GM18511 (cell line): ENCODE measurements around the gene RPLP2.

Experiments
- ATAC-seq: cut with Tn5 transposase; IDR thresholded peaks from one replicate; pipeline ENCODE4 v1.9.1; 2021; ENCODE audit warnings: mild to moderate bottlenecking, moderate library complexity; ENCODE audit not compliant: unreplicated experiment

RPLP2 gene

DNA sequence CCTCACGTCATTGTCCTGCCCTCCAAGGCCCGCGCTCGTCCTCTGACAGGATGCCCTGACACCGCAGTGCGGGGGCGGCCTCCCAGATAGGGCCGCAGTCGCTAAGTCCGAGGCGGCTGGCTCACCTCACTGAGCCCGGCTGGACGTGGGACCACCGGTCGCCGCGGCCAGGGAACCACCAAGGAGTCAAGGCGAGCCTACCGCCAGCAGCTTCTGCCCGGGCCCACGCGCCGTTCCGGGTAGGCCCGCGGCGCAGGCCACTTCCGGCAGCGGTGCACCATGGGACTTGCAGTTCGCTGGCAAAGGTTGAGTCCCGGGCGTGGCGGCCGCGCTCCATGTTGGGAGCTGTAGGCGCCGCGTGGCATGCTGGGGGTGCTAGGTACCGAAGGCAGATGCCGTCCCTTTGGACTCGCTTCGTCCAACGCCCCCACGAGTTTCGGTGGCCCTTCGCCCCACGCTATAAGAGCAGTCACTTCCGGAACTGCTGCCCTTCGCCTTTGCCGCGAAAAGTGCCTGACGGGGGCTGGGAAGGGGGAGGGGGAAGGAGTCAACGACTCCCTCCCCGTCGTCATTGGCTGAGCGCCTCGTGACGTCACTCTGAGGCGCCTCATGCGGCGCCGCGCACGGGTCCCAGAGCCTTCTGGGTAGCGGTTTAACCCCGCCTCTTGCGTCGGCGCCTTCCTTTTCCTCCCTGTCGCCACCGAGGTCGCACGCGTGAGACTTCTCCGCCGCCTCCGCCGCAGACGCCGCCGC is at the start of gene RPLP2:
Gene RPLP2 (plus strand): TSS at position 681 of the 753 bp plus-strand sequence. CDS start 268 bp downstream, outside the sequence.
- peak; percentile 69 for ATAC-seq

DNA sequence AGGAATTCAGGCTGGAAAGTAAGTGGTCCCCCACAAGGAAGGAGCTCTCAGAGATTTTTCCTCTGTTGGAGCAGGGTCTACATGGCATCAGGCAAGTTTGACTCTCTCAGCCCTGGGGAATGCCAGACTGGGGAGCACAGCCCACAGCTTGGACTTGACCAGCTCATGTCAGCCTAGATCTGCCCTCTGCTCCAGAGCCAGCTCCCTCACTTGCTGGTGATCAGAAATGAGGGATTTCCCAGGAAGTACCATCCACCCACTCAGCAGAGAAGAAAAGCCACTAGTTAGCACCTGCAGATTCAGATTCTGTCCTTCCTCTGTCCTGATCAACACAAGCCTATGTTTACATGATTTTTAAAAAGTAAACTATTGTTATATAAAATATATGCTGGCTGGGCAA is 49.5 kb upstream of the RPLP2 start:
- no peak for ATAC-seq

DNA sequence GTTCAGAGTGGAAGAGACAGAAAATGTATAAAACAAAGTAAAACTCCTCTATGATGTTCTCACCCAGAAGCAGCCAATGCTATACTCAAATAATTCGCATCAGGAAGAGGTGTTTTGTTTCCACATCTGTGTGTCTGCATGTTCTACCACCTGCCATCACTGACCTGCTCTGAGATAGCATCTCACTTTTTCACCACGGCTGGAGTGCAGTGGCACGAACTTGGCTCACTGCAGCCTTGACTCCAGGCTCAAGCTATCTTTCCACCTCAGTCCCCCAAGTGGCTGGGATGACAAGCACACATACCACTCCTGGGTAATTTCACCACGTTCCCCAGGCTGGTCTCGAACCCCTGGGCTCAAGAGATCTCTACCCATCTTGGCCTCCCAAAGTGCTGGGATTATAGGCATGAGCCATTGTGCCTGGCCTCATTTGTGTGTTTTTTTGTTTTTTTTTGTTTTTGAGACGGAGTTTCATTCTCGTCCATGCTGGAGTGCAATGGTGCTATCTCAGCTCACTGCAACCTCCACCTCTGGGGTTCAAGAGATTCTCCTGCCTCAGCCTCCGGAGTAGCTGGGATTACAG is 48.1 kb upstream of the RPLP2 start:
- no peak for ATAC-seq

DNA sequence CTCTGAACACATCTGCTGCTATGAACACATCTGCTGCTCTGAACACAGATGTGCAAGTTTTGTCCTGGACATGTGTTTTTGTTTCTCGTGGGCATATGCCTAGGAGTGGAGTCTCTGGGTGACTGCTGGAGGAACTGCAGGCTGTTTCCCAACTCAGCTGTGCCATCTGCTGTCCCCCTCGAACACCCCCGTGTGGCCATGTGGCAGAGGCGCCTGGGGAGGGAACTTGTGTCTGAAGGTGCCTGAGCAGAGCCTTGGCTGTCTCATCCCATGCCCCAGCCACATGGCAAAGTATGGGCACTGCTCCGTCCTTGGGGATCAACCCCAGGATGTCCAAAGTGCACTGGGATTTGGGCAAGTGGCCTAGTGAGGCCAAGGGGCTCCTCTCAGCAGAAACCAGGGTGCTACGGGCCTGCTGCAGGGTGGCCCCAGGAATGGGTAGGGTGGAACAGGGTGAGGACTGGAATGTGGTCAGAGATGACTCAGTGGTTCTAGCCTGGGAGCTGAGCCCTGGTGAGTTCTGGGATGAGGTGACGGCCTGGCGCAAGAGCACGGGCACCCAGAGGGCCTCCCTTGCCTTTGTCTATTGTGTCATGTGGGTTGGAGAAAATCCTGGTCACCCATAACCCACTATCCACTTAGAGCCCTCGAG is 47.2 kb upstream of the RPLP2 start:
- ATAC-seq, result no peak

DNA sequence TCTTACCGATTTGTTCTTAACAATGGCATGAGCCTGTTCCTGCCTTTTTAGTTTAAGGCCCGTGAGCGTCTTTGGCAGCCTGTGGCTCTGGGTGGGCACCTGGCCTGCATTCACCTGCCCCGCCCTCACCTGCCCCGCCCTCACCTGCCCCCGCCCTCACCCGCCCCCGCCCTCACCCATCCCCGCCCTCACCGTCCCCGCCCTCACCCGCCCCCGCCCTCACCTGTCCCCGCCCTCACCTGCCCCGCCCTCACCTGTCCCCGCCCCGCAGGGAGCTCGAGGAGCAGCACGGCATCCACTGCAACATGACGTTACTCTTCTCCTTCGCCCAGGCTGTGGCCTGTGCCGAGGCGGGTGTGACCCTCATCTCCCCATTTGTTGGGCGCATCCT is 46.7 kb upstream of the RPLP2 start:
- ATAC-seq, result no peak

DNA sequence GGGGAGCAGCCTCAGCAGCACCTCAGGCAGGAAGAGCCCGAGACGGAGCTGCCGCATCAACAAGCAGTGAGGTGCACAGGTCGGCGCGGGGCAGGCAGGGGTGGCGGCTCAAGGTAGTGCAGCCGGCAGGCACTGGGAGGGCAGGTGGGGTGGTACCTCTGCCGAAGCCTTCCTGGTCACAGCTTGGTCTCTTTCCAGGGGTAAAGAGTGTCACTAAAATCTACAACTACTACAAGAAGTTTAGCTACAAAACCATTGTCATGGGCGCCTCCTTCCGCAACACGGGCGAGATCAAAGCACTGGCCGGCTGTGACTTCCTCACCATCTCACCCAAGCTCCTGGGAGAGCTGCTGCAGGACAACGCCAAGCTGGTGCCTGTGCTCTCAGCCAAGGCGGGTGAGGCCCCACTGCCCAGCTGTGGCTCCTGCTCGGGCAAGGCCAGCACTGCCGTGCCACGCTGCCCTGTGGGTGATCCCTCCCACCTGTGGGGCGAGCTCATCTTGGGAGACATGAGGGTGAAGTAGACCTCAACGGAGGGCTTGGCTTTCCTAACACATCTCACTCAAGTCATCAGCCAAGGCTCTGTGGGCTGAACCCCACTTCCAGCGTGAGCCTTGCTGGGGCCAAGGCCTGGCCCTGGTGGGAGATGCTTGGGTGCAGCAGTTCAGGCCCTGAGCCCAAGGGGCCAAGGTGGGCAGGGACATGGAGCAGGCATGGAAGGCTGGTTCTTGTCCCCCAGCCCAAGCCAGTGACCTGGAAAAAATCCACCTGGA is 46.0 kb upstream of the RPLP2 start:
- ATAC-seq, result no peak

GRCh38 chr11:764322-765024 is 45.3 kb upstream of the RPLP2 start:
- no peak for ATAC-seq

- no peak for ATAC-seq
Measured at GRCh38 chr11:765025-765801, 44.6 kb upstream of the RPLP2 start.

- no peak for ATAC-seq
Measured at GRCh38 chr11:765802-766091, 44.0 kb upstream of the RPLP2 start.

DNA sequence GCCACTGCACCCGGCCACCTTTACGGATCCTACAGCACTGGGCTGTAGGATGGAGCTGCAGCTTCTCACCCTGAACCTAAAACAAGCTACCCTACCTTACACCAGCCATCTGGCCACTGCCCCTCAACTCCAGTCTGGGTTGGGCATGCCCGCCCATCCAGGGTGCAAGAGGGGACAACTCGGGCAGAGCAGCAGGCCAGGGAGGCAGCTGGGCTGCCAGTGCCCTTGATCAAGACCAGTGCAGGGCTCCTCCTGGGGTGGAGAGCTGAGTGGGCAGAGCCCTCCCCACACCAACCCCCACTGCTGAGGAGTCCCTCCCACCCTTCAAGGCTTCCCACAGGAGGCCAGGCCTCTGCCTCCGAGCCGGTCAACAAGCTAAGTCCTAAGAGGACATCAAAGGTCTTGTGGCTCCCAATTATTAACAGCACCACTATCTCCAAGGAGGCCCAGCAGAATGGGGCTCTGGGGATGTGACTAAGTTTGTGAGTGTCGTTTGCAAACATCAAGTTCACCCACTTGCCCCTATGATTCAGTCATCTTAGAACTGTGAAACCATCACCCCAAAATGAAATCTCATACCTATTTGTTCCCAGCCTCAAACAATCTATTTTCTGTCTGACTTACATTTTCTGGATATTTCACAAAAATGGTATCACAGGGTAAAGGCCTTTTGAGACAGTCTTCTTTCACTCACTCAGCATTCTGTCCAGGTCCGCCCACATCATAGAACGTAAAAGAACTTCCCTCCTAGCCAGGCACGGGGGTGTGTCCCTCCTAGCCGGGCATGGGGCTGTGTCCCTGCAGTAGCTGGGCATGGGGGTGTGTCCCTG is 43.4 kb upstream of the RPLP2 start:
- ATAC-seq, result no peak

- no peak for ATAC-seq
Measured at GRCh38 chr11:766936-767210, 42.9 kb upstream of the RPLP2 start.

DNA sequence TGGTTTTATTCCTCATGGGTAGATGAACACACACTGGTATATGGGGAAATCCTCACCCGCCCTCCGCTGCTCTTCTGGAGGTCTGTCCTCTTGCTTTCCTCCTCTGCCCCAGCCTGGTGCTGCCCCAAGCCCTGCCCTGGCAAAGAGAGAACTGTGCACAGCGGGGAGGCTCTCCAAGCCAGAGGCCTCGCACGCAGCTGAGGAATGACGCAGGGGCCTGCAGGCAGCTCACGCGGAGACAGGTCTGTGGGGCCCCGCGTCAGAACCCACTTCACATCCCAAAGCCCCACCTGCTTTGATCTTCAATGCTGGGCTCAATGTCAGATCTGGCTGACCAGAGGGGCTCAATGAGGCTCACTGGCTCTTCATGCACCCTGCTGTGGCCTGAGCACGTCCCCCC is 42.5 kb upstream of the RPLP2 start:
- no peak for ATAC-seq

DNA sequence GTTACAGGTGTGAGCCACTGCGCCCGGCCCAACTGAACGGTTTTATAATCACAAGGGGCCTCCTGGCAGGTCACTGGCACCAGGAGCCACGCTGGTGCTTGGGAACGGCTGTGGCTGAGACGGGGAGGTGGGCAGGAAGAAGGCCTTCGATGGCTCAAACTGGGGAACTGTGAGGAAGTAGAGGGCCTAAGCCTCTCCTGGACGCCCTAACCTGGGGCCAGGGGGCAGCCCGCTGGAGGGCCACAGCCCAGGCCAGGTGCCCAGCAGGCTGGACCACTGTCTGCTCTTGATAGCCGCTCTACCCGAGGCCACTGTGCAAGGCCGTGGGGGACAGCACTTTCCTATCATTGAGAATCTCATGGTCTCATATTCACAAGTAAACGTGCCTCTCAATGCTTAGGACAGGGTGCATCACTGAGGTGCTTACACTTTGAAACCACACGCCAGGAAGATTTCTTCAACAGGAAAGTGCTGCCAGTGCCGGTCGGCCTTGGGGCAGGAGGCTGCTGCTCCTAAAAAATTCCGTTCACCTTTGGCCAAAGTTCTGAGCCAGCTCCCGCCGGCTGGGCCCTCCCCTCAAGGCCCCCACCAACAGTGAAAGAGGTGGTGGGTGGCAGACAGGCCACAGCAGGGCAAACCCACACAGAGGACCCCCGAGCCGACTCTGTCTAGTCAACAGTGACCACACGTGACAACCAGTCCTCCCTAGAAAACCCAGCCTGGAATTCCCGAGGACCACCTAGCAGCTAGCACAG is 39.7 kb upstream of the RPLP2 start:
- no peak for ATAC-seq

DNA sequence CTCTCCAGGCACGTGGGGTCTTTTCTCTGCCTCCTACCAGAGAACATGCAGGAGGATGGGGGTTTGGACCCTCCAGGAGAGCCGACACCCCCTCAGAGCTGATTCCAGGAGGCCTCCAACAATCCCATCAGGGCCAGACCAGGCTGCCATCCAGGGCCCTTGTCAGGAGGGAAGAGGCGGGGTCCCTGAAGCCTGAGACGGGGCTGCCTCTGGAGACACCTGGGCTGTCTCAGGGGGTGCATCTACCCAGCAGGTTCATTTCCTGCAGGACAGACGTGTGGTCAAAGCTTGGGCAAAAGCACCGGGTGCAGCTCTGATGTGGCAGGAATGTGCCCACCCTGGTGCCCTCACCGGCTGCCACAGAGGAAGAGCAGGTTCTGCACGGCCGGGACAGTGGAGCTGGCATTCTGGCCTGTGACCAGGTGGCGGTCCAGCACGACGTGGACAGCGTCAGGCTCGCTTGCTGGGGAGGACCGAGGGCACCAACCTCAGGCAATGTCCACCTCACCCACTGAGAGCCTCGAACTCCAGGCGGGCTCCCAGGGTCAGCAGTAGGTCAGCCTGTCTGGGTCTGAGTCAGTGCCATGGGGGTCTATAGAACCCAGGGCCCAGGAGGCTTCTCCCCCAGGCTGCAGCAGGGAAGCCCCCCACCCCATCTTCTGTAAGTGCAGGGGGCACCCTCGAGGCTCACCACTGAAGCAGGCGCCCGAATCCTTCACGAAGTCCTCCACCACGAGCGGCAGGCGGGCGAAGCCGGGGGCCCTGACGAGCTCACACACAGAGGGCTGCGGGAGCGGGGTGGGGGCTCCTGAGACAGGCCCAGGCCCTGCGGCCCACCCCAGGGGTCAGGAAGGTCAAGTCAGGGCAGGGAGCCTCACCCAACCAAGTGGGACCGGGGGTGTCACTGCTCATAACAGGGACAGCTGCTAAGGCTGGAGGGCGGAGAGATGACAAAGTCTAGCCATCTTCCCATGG is 38.8 kb upstream of the RPLP2 start:
- ATAC-seq, result no peak

DNA sequence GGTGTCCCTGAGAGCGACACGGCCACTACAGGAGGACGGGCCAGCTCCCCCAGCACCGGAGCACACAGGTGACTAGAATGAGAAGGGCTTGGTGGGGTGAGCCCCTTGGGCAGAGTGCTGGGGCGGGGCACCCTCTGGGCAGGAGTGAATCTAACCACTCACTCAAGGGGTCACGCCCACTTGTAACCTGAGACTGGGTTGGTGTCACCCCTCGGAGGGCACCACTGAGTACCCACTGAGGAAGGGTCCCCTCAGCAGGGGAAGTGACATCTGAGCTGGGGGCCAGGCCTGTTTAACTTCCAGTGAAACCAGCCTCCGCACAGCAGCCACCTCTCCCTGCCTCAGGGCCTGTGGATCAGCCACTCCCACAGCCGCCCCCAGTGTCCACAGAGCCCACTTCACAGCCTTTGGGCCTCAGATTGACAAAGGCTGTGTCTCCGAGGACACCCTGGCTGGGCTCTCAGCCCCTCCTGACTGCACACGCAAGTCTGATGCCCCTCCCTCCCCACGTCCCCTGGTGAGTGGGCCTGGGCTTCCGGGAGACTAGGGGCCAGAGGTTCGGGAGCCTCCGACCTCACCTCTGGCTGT is 38.1 kb upstream of the RPLP2 start:
- ATAC-seq, result no peak

- no peak for ATAC-seq
Measured at GRCh38 chr11:772429-773390, 37.1 kb upstream of the RPLP2 start.
